GM21723 (cell line): Measurements from ENCODE around the gene IL31RA.
"Not testable (repeated sequence)": the region's sequence is repeated elsewhere in the genome, so short reads cannot be mapped to it uniquely, and the experiment has no call there.

Experiments
- ATAC-seq: cut with Tn5 transposase; IDR thresholded peaks from one replicate; pipeline ENCODE4 v1.9.1; 2021; ENCODE audit warnings: mild to moderate bottlenecking, moderate library complexity; ENCODE audit not compliant: unreplicated experiment

Gene IL31RA

GRCh38 chr5:55850839-55851674 is at the start of gene IL31RA:
Gene IL31RA (plus strand): TSS chr5:55851357. CDS start chr5:55851571, 214 bp downstream.
- no peak for ATAC-seq

DNA sequence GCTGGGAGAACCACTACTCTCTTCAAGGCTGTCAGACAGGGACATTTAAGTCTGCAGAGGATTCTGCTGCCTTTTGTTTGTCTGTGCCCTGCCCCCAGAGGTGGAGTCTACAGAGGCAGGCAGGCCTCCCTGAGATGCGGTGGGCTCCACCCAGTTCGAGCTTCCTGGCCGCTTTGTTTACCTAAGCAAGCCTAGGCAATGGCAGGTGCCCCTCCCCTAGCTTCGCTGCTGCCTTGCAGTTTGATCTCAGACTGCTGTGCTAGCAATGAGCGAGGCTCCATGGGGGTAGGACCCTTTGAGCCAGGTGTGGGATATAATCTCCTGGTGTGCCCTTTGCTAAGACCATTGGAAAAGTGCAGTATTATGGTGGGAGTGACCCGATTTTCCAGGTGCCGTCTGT is 42.3 kb upstream of the IL31RA start:
- not testable (repeated sequence) for ATAC-seq

- not testable (repeated sequence) for ATAC-seq
These were observed 35.2 kb upstream of the IL31RA start for GRCh38 chr5:55815939-55816338.

- ATAC-seq = no peak
These were observed 34.8 kb upstream of the IL31RA start for GRCh38 chr5:55816342-55816741.

GRCh38 chr5:55817030-55817429 is 34.1 kb upstream of the IL31RA start:
- no peak for ATAC-seq

- no peak for ATAC-seq
These were observed 30.7 kb upstream of the IL31RA start for GRCh38 chr5:55820488-55820887.

DNA sequence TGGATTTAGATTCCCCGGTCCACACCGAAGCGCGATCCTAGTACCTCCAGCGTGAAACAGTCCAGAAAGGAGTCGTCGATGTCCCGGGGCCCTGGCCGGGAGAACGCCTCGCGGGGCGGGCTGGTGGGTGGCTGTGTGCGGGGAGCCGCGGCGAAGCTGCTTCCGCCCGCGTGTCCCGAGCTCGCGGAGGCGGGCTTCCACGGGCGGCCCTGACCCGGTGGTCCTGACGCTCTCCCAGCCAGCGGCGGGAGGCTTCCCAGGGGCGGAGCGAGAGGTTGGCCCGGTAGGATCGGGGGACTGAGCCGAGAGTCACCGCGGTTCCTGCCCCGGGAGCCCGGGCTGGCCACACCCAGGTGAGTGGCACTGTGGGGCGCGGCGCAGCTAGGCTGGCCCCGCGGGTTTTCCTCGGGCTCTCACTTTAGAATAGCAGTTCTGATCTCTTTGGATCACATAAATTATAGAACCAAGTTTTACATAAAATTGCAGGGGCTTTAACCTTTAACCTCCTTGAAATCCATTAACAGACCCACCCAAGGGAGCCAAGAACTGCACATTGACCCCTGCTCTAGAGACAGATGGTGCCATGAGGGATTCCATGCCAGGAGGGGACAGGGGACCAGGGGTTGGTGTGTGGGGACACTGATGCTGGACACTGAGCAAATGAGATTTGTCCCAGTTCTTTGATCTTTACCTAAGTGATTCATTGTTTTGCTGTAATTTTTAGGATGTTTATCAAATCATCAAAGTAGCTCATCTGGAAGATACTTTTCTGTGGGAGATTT is 29.2 kb upstream of the IL31RA start:
- no peak for ATAC-seq

DNA sequence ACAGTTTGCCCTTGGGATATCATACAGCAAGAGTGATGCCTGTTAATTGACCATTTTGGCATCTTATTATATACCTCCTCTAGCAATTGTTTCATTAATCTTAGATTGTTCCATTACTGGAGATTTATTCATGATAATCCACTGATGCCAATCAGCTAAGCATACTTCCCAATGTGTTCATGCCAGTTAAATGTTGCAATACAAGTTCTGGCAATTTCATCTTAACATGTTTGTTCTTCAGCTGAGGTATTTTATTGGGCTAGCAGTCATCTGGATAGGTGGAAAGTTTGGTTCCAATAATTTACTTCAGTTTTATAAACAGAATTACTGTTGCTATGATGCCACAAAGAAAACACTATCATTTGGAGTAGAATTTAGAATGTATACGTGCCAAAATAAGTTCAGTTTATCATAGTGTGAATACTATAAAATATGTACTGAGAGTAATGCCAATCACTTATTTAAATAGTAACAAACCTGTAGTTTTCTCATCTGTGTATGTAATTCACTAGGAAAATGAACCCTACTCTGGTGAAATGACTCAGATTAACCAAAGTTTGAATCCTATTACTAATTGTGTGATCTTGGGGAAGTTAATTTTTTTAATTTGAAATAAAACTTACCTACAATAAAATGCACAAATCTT is 27.9 kb upstream of the IL31RA start:
- no peak for ATAC-seq

- no peak for ATAC-seq
These were observed 21.2 kb upstream of the IL31RA start for GRCh38 chr5:55829956-55830355.

GRCh38 chr5:55832446-55832845 is 18.7 kb upstream of the IL31RA start:
- ATAC-seq = no peak

DNA sequence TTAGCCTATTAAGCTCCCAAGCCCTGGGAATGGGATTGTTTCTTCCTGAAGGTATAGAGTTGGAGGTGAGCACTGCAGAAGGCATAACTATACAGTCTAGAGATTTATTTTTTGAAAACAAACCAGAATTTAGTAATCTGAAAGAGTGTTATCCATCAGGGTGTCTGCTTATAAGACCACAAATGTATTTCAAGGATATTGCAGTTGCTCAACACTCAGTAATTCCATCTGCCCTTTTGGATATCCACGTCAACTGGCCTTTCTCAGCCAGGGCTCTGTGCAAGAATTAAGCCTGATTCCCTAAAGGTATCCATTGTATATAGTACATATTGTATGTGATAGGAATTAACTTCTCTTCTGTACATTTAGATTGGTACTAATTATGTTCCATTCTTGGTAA is 15.0 kb upstream of the IL31RA start:
- ATAC-seq = no peak

- no peak for ATAC-seq
These were observed 9.2 kb upstream of the IL31RA start for GRCh38 chr5:55841976-55842375.

DNA sequence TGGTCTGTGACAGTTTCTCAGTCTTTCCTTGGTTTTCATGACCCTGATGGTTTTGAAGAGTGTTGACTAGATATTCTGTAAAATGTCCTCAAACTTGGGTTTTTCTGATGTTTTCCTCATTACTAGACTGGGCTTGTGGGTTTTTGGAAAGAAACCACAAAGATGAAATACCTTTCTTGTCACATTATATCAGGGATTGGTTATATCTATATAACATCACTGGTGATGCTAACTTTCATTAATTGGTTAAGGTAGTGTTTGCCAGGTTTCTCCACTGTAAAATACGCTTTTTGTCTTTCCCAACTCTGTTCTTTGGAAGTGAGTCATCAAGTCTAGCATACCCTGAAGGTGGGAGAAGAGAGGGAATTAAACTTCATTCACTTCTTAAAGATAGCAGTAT is 3.3 kb upstream of the IL31RA start:
- no peak for ATAC-seq

- no peak for ATAC-seq
These were observed 2.4 kb upstream of the IL31RA start for GRCh38 chr5:55848783-55849182.

DNA sequence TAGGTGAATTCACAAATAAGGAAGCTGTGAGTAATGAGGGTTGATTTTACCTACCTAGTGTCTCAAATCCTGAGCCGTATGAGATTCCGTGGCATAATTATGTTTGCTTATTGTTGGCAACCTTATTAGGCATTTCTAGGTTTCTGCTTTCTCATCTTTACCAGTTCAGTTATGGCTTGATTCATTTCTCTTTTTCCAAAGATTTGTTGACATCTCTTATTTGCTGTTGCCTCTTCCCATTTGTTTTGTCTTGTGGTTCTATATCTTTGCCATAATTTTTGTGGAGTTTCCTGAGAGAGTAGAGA is 470 bp downstream of the IL31RA start:
- ATAC-seq = no peak

DNA sequence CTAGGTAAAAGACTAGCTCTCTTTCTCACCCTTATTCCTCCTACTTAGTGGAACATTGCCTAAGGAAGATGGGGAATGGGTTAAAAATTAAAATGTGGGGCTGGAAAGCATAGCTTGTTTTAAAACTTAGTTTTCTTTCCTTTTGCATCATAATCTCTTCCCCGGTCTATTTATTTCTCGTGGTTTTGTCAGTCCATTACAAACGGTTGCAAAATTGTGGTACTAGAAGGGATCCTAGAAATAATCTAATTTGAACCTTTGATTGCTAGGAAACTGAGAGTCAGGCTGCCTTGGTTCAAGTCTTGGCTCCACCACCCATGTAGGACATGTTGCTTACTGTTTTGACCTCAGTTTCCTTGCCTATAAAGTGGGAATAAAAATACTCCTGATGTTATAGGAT is 1.3 kb downstream of the IL31RA start:
- no peak for ATAC-seq

- ATAC-seq = no peak
These were observed 2.0 kb downstream of the IL31RA start for GRCh38 chr5:55853041-55853670.

- ATAC-seq = no peak
These were observed 2.7 kb downstream of the IL31RA start for GRCh38 chr5:55853818-55854217.

GRCh38 chr5:55855509-55855908 is 4.4 kb downstream of the IL31RA start:
- ATAC-seq = no peak

DNA sequence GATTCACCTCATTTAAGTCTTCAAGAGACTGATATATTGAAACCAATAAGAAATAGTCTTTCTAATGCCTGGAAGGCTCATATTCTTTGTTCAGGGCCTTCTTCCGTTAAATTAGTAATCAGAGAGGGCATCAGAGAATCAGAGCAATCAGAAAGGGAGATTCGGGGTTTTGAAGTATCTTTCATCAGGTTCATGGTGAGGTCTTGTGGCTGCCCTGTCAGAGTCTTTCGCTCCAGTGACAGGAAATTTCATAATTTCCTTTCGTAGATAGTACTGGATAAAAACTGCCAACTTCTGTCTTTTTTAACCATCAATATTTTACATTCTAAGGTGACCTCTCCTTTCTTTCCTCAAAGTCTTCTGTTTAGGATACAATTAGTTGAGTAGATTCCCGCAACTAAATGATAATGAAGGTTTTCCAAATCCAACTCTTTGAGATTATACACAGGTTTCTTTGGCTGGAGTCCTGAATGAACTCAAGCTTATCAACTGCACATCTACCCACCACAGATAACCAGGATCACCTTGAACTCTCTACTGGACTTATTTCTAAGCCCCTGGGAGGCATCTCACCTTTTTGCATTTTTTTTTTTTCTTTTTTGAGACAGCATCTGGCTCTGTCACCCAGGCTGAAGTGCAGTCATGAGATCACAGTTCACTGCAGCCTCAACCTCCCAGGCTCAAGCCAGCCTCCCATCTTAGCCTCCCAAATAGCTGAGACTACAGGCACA is 5.5 kb downstream of the IL31RA start:
- ATAC-seq = no peak

DNA sequence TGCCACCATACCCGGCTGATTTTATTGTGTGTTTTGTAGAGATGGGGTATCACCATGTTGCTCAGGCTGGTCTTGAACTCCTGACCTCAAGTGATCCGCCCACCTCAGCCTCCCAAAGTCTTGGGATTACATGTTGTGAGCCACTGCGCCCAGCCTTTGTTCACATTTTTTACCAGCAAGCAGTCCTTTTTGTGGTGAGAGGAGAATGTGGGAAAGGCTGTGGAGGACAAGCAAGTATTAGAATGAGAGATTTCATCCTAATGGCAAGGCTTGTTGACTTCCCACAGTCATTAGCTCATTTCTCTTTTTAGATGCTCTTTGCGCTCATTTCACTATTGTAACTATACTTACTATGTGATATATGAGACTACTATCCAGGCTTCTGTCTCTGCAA is 6.1 kb downstream of the IL31RA start:
- no peak for ATAC-seq
